ENCODE measurements around the gene HIPK1.
"Not testable (repeated sequence)": the region's sequence is repeated elsewhere in the genome, so short reads cannot be mapped to it uniquely, and the experiment has no call there.

HIPK1 gene

GRCh38 chr1:113946678-113947387, 17.7 kb downstream of the HIPK1 start:
- TF ChIP-seq CTCF (IDR thresholded peaks at IDR 0.05; ENCODE audit: poor library complexity, severe bottlenecking), result no peak
- Histone ChIP-seq H3K4me1 (ENCODE audit: insufficient read depth, poor library complexity, severe bottlenecking) (no peaks in the 10 kb centered on the region), H3K27me3 (ENCODE audit: insufficient read depth, poor library complexity, severe bottlenecking) (no peaks in the 10 kb centered on the region), H3K9me3 (ENCODE audit: severe bottlenecking) (peaks cover 3% of the 10 kb centered on the region), H3K4me3 (ENCODE audit: severe bottlenecking) (no peak overlapping the region), H3K36me3 (ENCODE audit: low read depth) (peaks cover 25% of the 10 kb centered on the region), H3K27ac (ENCODE audit: poor library complexity, severe bottlenecking) (no peak overlapping the region)
- ATAC-seq (ENCODE audit: low read depth) (no peak), DNase-seq (ENCODE audit: low spot score) (no peak)

- TF ChIP-seq CTCF (IDR thresholded peaks at IDR 0.05; ENCODE audit: poor library complexity, severe bottlenecking), result no peak
- H3K36me3 ChIP-seq (ENCODE audit: low read depth), result peaks cover 23% of the 10 kb centered on the region
- ATAC-seq (ENCODE audit: low read depth) (no peak), DNase-seq (ENCODE audit: low spot score) (no peak)
- no peak overlapping the region for H3K4me3 ChIP-seq (ENCODE audit: severe bottlenecking)
- no peaks in the 10 kb centered on the region for H3K27me3 ChIP-seq (ENCODE audit: insufficient read depth, poor library complexity, severe bottlenecking)
- no peak overlapping the region for H3K27ac ChIP-seq (ENCODE audit: poor library complexity, severe bottlenecking)
- H3K4me1 ChIP-seq (ENCODE audit: insufficient read depth, poor library complexity, severe bottlenecking), result no peaks in the 10 kb centered on the region
- H3K9me3 ChIP-seq (ENCODE audit: severe bottlenecking), result peaks cover 3% of the 10 kb centered on the region
Observed at GRCh38 chr1:113947388-113948107, 18.4 kb downstream of the HIPK1 start.

GRCh38 chr1:113948151-113948550, 19.0 kb downstream of the HIPK1 start:
- DNase-seq (ENCODE audit: low spot score); H3K4me1 ChIP-seq (ENCODE audit: insufficient read depth, poor library complexity, severe bottlenecking): not testable (repeated sequence)

GRCh38 chr1:113949007-113949406, 19.9 kb downstream of the HIPK1 start:
- no peaks in the 10 kb centered on the region for H3K4me1 ChIP-seq (ENCODE audit: insufficient read depth, poor library complexity, severe bottlenecking)
- peaks cover 21% of the 10 kb centered on the region for H3K36me3 ChIP-seq (ENCODE audit: low read depth)
- H3K27ac ChIP-seq (ENCODE audit: poor library complexity, severe bottlenecking), result no peak overlapping the region
- ATAC-seq (ENCODE audit: low read depth) (no peak), DNase-seq (ENCODE audit: low spot score) (no peak)
- H3K4me3 ChIP-seq (ENCODE audit: severe bottlenecking), result no peak overlapping the region
- peaks cover 3% of the 10 kb centered on the region for H3K9me3 ChIP-seq (ENCODE audit: severe bottlenecking)
- TF ChIP-seq CTCF (IDR thresholded peaks at IDR 0.05; ENCODE audit: poor library complexity, severe bottlenecking), result peak; percentile 21
- H3K27me3 ChIP-seq (ENCODE audit: insufficient read depth, poor library complexity, severe bottlenecking), result no peaks in the 10 kb centered on the region

More at GRCh38 chr1:113948151-113948550, 19.0 kb downstream of the HIPK1 start:
- H3K4me3 ChIP-seq (ENCODE audit: severe bottlenecking); H3K27me3 ChIP-seq (ENCODE audit: insufficient read depth, poor library complexity, severe bottlenecking); H3K9me3 ChIP-seq (ENCODE audit: severe bottlenecking); ATAC-seq (ENCODE audit: low read depth); H3K27ac ChIP-seq (ENCODE audit: poor library complexity, severe bottlenecking): not testable (repeated sequence)
- H3K36me3 ChIP-seq (ENCODE audit: low read depth), result peaks cover 23% of the 10 kb centered on the region

GRCh38 chr1:113950908-113951307, 21.8 kb downstream of the HIPK1 start:
- ATAC-seq (ENCODE audit: low read depth) (no peak), DNase-seq (ENCODE audit: low spot score) (no peak)
- no peak for TF ChIP-seq CTCF (IDR thresholded peaks at IDR 0.05; ENCODE audit: poor library complexity, severe bottlenecking)
- peaks cover 33% of the 10 kb centered on the region for H3K36me3 ChIP-seq (ENCODE audit: low read depth)
- H3K27me3 ChIP-seq (ENCODE audit: insufficient read depth, poor library complexity, severe bottlenecking), result no peaks in the 10 kb centered on the region
- H3K4me3 ChIP-seq (ENCODE audit: severe bottlenecking), result no peak overlapping the region
- no peaks in the 10 kb centered on the region for H3K4me1 ChIP-seq (ENCODE audit: insufficient read depth, poor library complexity, severe bottlenecking)
- no peaks in the 10 kb centered on the region for H3K9me3 ChIP-seq (ENCODE audit: severe bottlenecking)
- no peak overlapping the region for H3K27ac ChIP-seq (ENCODE audit: poor library complexity, severe bottlenecking)
